Measurements from ENCODE around the gene HYI. TPM values are rescaled to one million over a fixed set of nuclear protein-coding genes. Genes with fewer than 3 reads are reported as not detected.

HYI gene
- total and polyA plus RNA-seq, 2 of the 8 experiments (the other 6 are each of a cell fraction or from before 2014, with no cell fraction given), result 14.4 to 17.7 TPM

- Histone ChIP-seq H3K79me2 (ENCODE audit: control insufficient read depth in 1 of 2, insufficient read depth in 2 of 2, low read length in 2 of 2) (no peaks in the 10 kb centered on the region), H3K9ac (replicated peaks in 1 of 4; ENCODE audit: extremely low read depth in 1 of 4, low read depth in 3 of 4, low read length in 3 of 4) (no peak overlapping the region), H2BK15ac (ENCODE audit: low read length) (no peak overlapping the region), H4K5ac (ENCODE audit: insufficient read length, low read depth, low read length) (no peak overlapping the region), H3K23ac (ENCODE audit: insufficient read length) (no peak overlapping the region), H3K27ac (ENCODE audit: low read depth, low read length) (no peak overlapping the region), H3K36me3 (ENCODE audit: control insufficient read depth in 2 of 4, insufficient read depth in 4 of 4, low read length in 3 of 4) (no peaks in the 10 kb centered on the region), H3K79me1 (ENCODE audit: low read depth, low read length) (no peaks in the 10 kb centered on the region), H3K4me2 (ENCODE audit: insufficient read depth in 1 of 2, low read depth in 2 of 2, low read length in 2 of 2) (no peak overlapping the region), H2AK5ac (ENCODE audit: low read depth, low read length) (no peak overlapping the region), H3K27me3 (replicated peaks in 1 of 4; ENCODE audit: control insufficient read depth in 3 of 4, extremely low read depth in 1 of 4, insufficient read depth in 3 of 4, low read length in 3 of 4) (no peaks in the 10 kb centered on the region), H3K9me3 (ENCODE audit: insufficient read depth in 2 of 2, low read depth in 1 of 2, low read length in 1 of 2) (no peaks in the 10 kb centered on the region), H3K18ac (ENCODE audit: extremely low read depth, low read length) (no peak overlapping the region), H4K20me1 (replicated peaks in 1 of 2; ENCODE audit: control insufficient read depth in 1 of 2, insufficient read depth in 2 of 2, low read length in 2 of 2) (no peaks in the 10 kb centered on the region), H2BK120ac (replicated peaks; ENCODE audit: low read depth, low read length) (no peak overlapping the region), H2BK12ac (ENCODE audit: low read depth, low read length) (no peak overlapping the region), H2BK20ac (ENCODE audit: low read length) (no peak overlapping the region), H3K4me3 (ENCODE audit: extremely low read depth in 1 of 4, insufficient read depth in 2 of 4, low read depth in 3 of 4, low read length in 4 of 4) (no peak overlapping the region), H3K4me1 (replicated peaks in 1 of 4; ENCODE audit: control insufficient read depth in 3 of 4, insufficient read depth in 4 of 4, low read length in 3 of 4) (no peaks in the 10 kb centered on the region), H3K56ac (replicated peaks; ENCODE audit: insufficient read length, low read depth, low read length) (no peak overlapping the region), H3K14ac (ENCODE audit: insufficient read length) (no peak overlapping the region), H3K23me2 (ENCODE audit: low read depth, low read length) (no peaks in the 10 kb centered on the region), H4K91ac (replicated peaks; ENCODE audit: insufficient read length, low read length) (no peak overlapping the region), H2BK5ac (ENCODE audit: low read depth, low read length) (no peak overlapping the region), H3K4ac (replicated peaks; ENCODE audit: insufficient read length, low read depth, low read length) (no peak overlapping the region), H4K8ac (ENCODE audit: extremely low read depth, insufficient read depth, low read length) (no peak overlapping the region), H2AFZ (ENCODE audit: low read length) (no peak overlapping the region)
- ChIA-PET CTCF (ENCODE audit: partially characterized antibody) (interaction anchor here (0.8 kb wide), 1 partner anchor 89 kb away, joined by 3 read pairs; no protein-coding TSS in a partner anchor), POLR2A (ENCODE audit: partially characterized antibody) (interaction anchor here (0.7 to 1.0 kb wide), 3 partner anchors 11 to 77 kb away, joined by 3 read pairs; no protein-coding TSS in a partner anchor)
- no peak for DNase-seq (ENCODE audit: low read depth in 1 of 2, low spot score in 2 of 2)
- WGBS, 2 experiments (ENCODE audit: extremely low coverage in 1 of 2, insufficient coverage in 1 of 2, insufficient read length in 1 of 2, insufficient replicate concordance in 2 of 2, low coverage in 1 of 2, low lambda C conversion rate in 2 of 2, missing lambda C conversion rate in 1 of 2), result 84% methylated on average over 3 of the region's 3 CpGs; no CpG with 5 or more reads in 1 of the 2 experiments
- no peak for TF ChIP-seq CTCF (IDR thresholded peaks at IDR 0.05; ENCODE audit: control extremely low read depth in 1 of 3, insufficient read depth in 1 of 3, low read depth in 1 of 3, low read length in 3 of 3)
- TF ChIP-seq SP2 (IDR thresholded peaks at IDR 0.05; ENCODE audit: low read length), result no peak
- no peak for TF ChIP-seq SRF (IDR thresholded peaks at IDR 0.05; ENCODE audit: low read depth, low read length)
- TF ChIP-seq, protein P1, sequence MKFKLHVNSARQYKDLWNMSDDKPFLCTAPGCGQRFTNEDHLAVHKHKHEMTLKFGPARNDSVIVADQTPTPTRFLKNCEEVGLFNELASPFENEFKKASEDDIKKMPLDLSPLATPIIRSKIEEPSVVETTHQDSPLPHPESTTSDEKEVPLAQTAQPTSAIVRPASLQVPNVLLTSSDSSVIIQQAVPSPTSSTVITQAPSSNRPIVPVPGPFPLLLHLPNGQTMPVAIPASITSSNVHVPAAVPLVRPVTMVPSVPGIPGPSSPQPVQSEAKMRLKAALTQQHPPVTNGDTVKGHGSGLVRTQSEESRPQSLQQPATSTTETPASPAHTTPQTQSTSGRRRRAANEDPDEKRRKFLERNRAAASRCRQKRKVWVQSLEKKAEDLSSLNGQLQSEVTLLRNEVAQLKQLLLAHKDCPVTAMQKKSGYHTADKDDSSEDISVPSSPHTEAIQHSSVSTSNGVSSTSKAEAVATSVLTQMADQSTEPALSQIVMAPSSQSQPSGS (IDR thresholded peaks at IDR 0.05; ENCODE audit: low read length), result no peak
- TF ChIP-seq CHD2 (IDR thresholded peaks at IDR 0.05; ENCODE audit: low read length), result no peak
- TF ChIP-seq SUZ12 (IDR thresholded peaks at IDR 0.05; ENCODE audit: low read length), result no peak
- no peak for TF ChIP-seq TEAD4 (IDR thresholded peaks at IDR 0.05; ENCODE audit: low read depth, low read length)
- FAIRE-seq, result no peak
Measured at GRCh38 chr1:43465505-43466067, 11.9 kb upstream of the HYI start.
